Measurements from ENCODE around the gene FAM181A.

Gene FAM181A

DNA sequence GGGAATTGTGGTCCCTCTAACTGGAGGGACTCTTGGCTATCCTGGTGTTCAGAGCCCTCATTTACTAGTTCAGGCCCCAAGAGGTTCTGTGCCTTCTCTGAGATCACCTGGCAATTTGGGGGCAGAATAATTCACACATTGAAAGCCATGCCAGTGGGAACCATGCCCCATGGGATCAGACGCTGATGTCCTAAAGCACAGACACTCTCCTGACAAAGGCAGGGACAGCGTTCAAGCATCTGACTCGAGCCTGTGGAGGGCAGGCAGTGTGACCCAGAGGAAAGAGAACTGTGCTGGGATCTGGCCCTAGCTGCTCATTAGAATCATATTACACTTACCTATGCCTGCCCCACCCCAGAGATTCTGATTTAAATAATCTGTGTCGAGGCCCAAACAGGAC is 51.6 kb downstream of the FAM181A start:
- DNase-seq (ENCODE audit: low read depth) = no peak
